Right forelimb (tissue), 1 donor: ENCODE data around the gene SNX11.

Experiments
- DNase-seq: peaks from one replicate; pipeline ENCODE4 v3.0.0-alpha.2; 2018

The SNX11 gene

GRCh38 chr17:48100591-48101011 lies 7.0 kb upstream of the SNX11 start:
- peak; percentile 83 for DNase-seq

DNA sequence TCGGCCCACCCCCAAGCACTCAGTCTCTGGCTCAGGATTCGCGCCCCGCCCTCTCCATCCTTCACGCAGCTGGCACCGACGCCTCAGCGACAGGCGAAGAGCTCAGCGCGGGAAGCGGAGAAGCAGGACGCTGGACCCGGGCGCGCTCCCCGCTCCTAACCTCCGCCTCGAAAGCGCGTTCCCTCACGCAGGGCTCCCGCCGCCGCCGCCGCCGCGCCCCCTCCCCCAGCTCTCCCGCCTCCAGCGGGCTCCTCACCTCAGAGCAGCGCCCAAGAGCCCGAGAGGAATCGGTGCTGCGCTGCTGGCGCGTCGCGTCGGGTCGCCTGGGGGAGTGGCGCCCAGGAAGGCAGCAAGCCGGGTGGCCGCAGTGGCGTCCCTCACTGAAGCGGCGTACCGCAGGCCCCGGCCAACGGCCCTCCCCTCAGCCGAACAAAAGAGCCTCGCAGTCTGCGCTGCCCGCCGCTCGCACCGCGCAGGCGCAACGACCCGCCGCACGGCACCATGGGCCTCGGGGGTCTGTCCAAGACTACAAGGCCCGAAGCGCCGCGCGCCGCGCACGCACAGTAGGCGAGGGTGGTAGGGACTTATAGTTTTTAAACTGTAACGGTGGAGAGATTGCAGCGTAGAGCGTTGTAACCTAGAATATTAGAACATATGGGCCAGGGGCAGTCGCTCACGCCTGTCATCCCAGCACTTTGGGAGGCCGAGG lies 6.4 kb upstream of the SNX11 start, which contains the start of gene CBX1:
Gene CBX1, minus strand, starts transcription at position 467 of the 709 bp plus-strand sequence. CDS start 24,474 bp downstream, outside the sequence.
- DNase-seq, result peak; percentile 95

- DNase-seq, result no peak
Observed at GRCh38 chr17:48102043-48102750, 5.4 kb upstream of the SNX11 start.

DNA sequence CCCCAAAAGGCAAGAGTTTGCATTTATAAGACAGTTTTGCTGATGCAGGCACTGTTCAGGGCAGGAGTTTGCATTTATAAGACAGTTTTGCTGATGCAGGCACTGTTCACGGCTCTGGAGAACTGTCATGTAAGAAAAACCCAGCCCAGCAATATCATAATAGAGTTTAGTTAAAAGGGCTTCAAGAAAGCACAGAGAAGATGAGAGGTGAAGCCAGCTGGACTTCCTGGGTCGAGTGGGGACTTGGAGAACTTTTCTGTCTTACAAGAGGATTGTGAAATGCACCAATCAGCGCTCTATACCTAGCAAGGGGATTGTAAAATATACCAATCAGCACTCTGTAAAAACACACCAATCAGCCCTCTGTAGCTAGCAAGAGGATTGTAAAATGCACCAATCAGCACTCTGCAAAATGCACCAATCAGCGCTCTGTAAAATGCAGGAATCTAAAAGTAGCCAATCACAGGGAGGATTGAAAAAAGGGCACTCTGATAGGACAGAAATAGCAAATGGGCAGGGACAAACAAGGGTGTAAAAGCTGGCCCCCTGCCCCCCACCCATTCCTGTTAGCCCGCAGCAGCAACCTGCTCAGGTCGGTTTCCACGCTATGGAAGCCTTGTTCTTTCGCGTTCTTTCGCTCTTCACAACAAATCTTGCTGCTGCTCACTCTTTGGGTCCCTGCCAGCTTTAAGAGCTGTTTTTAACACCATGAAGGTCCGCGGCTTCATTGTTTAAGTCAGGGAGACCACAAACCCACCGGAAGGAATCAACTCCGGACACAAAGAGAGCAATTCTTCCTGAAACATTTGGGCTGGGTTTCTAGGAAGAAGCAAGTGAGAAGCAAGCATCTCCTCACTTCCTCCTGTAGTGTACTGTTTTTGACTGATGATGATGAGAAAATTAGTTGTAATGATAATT lies 4.5 kb upstream of the SNX11 start:
- no peak for DNase-seq

GRCh38 chr17:48104440-48104839 lies 3.1 kb upstream of the SNX11 start:
- DNase-seq, result no peak

DNA sequence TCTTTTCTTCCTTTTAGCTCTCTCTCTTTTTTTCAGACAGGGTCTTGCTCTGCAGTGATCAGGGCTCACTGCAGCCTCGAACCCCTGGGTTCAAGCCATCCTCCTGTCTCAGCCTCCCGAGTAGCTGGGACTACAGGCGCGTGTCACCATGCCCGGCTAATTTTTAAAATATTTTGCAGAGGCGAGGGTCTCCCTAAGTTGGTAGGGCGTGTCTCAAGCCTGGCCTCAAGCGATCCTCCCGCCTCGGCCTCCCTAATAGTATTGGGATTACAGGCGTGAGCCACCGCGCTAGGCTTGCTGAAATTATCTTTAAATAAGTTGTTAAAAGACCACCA lies 797 bp upstream of the SNX11 start:
- no peak for DNase-seq

- DNase-seq, result no peak
Observed at GRCh38 chr17:48110761-48111160, 3.2 kb downstream of the SNX11 start.

GRCh38 chr17:48111937-48112241 lies 4.3 kb downstream of the SNX11 start:
- DNase-seq, result no peak

DNA sequence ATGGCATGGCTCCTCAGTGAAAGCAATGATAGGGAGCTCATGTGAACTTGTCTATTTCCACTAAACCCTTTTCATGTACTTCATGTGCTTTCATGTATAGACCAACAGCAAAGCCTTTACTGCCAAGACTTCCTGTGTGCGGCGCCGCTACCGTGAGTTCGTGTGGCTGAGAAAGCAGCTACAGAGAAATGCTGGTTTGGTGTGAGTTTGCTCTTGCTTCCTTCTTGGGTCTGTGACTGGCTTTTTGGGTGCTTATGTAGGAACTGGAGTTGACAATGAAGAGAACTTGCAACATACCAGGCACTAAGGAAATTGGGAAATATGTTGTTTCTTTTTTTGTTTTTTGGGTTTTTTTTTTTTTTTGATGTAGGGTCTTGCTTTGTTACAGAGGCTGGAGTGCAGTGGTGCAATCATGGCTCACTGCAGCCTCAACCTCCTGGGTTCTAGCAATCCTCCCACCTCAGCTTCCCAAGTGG lies 5.7 kb downstream of the SNX11 start:
- DNase-seq, result no peak

GRCh38 chr17:48121923-48122664 lies 14.5 kb downstream of the SNX11 start:
- DNase-seq, result no peak

DNA sequence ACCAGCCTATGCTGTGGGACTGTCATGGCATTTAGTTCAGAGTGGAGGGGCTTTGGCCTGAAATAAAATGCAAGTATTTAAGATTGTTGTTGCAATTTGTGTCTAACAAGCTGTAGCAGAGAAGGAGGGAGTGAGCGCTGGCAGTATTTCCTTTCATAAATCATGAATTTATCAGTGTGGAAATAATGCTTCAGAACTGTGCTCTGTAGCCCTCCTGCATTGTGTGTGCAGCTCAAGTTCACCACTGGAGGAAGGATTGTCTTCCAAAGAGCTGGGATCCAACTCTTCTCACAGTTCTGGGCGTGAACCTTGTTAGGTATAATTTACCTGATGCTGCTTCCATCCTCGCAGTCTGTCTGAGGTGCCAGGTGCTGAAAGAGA lies 15.1 kb downstream of the SNX11 start:
- DNase-seq, result no peak

GRCh38 chr17:48123111-48123510 lies 15.5 kb downstream of the SNX11 start:
- no peak for DNase-seq

DNA sequence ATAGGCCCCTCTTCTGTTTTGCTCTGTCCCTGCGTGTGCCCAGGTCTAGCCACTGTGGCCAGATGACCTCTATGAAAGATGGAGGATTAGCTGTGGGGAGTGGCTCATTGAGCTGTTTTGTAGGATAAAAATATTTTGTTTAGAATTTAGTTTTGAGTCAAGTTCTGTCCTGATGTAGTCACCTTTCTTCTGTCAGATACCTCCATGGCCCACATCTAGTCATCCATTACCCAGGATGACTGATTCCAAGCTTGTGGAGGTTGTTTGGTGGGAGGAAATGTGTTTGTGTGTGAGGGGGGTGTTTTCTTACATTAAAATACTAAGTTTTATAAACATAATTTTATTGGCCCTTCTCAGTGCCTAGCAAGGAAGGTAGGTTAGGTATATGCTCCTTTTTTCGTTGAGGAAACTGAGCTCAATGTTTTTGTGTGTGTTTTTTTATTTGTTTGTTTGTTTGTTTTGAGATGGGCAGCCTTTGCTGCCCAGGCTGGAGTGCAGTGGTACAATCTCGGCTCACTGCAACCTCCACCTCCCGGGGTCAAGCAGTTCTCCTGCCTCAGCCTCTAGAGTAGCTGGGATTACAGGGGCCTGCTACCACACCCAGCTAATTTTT lies 16.3 kb downstream of the SNX11 start:
- no peak for DNase-seq

- DNase-seq, result no peak
Observed at GRCh38 chr17:48125829-48126531, 18.4 kb downstream of the SNX11 start.

DNA sequence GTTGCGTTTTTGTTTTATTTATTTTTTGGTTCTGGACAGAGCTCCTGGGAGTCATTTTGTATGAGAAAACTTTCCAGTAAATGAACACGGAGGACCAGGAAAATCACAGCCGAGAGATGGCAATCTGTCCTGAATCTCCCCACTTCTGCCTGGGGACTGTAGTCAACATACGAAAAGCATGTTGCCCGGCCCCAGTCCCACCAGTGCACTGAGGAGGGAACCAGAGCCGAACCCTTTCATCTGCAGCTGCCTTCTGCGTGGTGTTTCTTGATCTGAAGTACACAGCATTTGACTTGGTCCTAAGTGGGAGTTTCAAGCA lies 18.9 kb downstream of the SNX11 start:
- no peak for DNase-seq

GRCh38 chr17:48127371-48128051 lies 19.9 kb downstream of the SNX11 start:
- no peak for DNase-seq

DNA sequence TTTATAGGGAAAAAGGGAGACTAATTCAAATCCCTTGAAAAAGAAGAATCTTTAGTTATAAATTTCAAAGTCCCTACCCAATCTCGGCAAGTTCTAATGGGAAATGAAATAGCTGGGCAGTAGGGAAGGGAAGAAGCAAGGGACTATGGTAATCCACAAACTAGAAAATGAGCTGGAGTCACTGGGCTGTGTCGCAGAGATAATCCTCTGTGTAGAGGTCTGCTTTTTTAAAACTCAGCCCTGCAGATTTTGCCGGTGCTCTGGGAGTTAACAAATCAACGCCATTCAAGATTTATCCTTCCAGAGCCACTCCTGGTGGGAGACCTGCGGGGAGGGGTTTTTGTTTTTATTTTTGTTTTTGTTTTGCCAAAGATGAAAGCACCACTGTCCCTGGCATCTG lies 20.8 kb downstream of the SNX11 start:
- no peak for DNase-seq

DNA sequence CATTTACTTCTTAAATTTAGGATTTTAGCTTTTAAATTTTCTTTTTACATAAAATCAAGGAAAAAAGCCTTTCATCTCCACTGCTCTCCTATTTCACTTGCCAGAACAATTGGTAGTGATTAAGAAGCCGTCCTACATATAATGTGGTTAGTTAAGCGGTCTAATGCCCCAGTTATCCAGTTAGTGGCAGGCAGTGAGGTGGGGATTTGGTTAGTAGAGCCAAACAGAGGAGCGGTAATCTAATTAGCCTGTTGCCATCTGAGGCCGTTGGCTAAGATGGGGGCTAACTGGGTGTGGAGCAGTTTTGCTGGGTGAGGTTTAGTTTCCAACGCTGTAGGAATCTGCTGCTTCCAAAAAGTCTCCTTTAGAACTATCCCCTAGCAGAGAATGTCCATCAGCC lies 22.4 kb downstream of the SNX11 start:
- no peak for DNase-seq

DNA sequence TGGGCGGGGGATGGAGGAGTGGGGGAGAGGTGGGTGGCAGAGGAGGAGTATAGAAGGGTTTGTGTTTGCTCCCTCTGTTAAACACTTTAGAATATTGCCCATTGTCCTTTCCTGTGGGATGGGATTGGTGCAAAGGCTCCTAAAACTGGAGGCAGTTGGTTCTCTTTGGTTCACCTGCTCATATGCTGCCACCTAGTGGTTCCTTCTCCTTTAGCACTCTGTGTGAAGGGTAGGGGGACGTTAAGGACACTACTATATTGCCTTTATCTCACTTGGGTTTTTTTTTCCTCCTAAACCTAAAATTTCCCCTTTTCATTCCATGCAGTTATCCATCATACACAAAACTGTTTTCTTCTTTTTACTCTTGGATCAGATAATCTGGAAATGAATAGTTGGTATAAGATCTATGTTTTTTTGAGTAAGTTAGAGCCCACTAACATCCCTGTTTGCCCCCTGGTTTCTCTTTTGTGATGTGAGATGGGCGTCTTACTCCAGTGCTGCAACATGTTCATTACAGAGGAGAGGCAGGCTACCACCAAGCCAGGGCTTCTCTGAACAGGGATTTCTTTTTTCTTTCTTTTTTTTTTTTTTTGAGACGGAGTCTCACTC lies 23.8 kb downstream of the SNX11 start:
- DNase-seq, result peak; percentile 68

DNA sequence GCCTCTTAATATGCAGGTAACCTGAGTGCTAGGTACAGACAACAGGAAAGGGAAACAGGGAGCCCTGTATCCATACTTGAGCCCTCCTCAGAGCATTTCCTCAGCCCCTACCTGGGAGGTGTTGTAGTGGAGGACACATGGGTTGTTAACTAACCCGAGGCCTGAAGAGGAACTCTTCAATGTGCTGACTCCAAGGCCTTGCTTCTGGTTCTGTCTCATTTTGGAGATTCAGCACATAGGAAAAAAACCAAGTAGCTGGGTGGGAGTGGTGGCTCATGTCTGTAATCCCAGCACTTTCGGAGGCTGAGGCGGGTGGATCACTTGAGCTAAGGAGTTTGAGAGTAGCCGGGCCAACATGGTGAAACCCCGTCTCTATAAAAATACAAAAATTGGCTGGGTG lies 24.8 kb downstream of the SNX11 start:
- no peak for DNase-seq
